ENCODE results near the gene VAC14.

GRCh38 chr16:70656712-70657263 lies 144.2 kb downstream of the VAC14 start:
- TF ChIP-seq POLR2A (IDR thresholded peaks at IDR 0.05) (no peak), EP300 (IDR thresholded peaks at IDR 0.05) (no peak)
- TF ChIP-seq, protein P1, sequence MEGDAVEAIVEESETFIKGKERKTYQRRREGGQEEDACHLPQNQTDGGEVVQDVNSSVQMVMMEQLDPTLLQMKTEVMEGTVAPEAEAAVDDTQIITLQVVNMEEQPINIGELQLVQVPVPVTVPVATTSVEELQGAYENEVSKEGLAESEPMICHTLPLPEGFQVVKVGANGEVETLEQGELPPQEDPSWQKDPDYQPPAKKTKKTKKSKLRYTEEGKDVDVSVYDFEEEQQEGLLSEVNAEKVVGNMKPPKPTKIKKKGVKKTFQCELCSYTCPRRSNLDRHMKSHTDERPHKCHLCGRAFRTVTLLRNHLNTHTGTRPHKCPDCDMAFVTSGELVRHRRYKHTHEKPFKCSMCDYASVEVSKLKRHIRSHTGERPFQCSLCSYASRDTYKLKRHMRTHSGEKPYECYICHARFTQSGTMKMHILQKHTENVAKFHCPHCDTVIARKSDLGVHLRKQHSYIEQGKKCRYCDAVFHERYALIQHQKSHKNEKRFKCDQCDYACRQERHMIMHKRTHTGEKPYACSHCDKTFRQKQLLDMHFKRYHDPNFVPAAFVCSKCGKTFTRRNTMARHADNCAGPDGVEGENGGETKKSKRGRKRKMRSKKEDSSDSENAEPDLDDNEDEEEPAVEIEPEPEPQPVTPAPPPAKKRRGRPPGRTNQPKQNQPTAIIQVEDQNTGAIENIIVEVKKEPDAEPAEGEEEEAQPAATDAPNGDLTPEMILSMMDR (IDR thresholded peaks at IDR 0.05): no peak

Data from stomach (tissue), 4 donors.